ENCODE results near the gene KRTAP4-9.
"Not testable (repeated sequence)": the region's sequence is repeated elsewhere in the genome, so short reads cannot be mapped to it uniquely, and the experiment has no call there.

KRTAP4-9 gene

GRCh38 chr17:41107941-41108450 lies 2.8 kb downstream of the KRTAP4-9 start:
- H3K4me1 Mint-ChIP-seq: no peaks in the 10 kb centered on the region

GRCh38 chr17:41108728-41109386 lies 3.7 kb downstream of the KRTAP4-9 start:
- H3K27ac Mint-ChIP-seq, DNase-seq: not testable (repeated sequence)

More at GRCh38 chr17:41107941-41108450, 2.8 kb downstream of the KRTAP4-9 start:
- no peak for TF ChIP-seq CTCF (IDR thresholded peaks at IDR 0.05)
- no peak for DNase-seq
- H3K4me3 Mint-ChIP-seq: no peak overlapping the region
- peaks cover 4% of the 10 kb centered on the region for H3K27me3 Mint-ChIP-seq (ENCODE audit: low read depth, poor library complexity)
- peaks cover 8% of the 10 kb centered on the region for H3K36me3 Mint-ChIP-seq (ENCODE audit: low read depth)
- H3K27ac Mint-ChIP-seq: no peak overlapping the region
- H3K9me3 Mint-ChIP-seq: peaks cover 25% of the 10 kb centered on the region

GRCh38 chr17:41111151-41111885 lies 6.1 kb downstream of the KRTAP4-9 start:
- peaks cover 8% of the 10 kb centered on the region for H3K36me3 Mint-ChIP-seq (ENCODE audit: low read depth)
- H3K9me3 Mint-ChIP-seq: peaks cover 32% of the 10 kb centered on the region
- TF ChIP-seq CTCF (IDR thresholded peaks at IDR 0.05): no peak
- H3K4me3 Mint-ChIP-seq: no peak overlapping the region
- no peaks in the 10 kb centered on the region for H3K4me1 Mint-ChIP-seq
- H3K27me3 Mint-ChIP-seq (ENCODE audit: low read depth, poor library complexity): no peaks in the 10 kb centered on the region
- DNase-seq: no peak
- no peak overlapping the region for H3K27ac Mint-ChIP-seq

More at GRCh38 chr17:41108728-41109386, 3.7 kb downstream of the KRTAP4-9 start:
- H3K4me1 Mint-ChIP-seq; H3K36me3 Mint-ChIP-seq (ENCODE audit: low read depth); H3K27me3 Mint-ChIP-seq (ENCODE audit: low read depth, poor library complexity); H3K4me3 Mint-ChIP-seq: not testable (repeated sequence)
- peaks cover 29% of the 10 kb centered on the region for H3K9me3 Mint-ChIP-seq

GRCh38 chr17:41116297-41116696 lies 11.1 kb downstream of the KRTAP4-9 start:
- TF ChIP-seq CTCF (IDR thresholded peaks at IDR 0.05): no peak
- Mint-ChIP-seq H3K27me3 (ENCODE audit: low read depth, poor library complexity) (no peaks in the 10 kb centered on the region), H3K9me3 (peaks cover 18% of the 10 kb centered on the region), H3K36me3 (ENCODE audit: low read depth) (peaks cover 3% of the 10 kb centered on the region), H3K4me3 (no peak overlapping the region), H3K27ac (no peak overlapping the region), H3K4me1 (no peaks in the 10 kb centered on the region)
- DNase-seq: no peak

GRCh38 chr17:41117846-41118386 lies 12.7 kb downstream of the KRTAP4-9 start, which contains the start of gene KRTAP4-11:
TSS of gene KRTAP4-11 (minus strand) at chr17:41118373. CDS start at chr17:41118315, 58 bp downstream.
- not testable (repeated sequence) for DNase-seq; H3K4me1 Mint-ChIP-seq; H3K36me3 Mint-ChIP-seq (ENCODE audit: low read depth); H3K9me3 Mint-ChIP-seq; H3K27me3 Mint-ChIP-seq (ENCODE audit: low read depth, poor library complexity); H3K4me3 Mint-ChIP-seq
- peak within 1 kb of the TSS; percentile 14 for H3K27ac Mint-ChIP-seq

DNA sequence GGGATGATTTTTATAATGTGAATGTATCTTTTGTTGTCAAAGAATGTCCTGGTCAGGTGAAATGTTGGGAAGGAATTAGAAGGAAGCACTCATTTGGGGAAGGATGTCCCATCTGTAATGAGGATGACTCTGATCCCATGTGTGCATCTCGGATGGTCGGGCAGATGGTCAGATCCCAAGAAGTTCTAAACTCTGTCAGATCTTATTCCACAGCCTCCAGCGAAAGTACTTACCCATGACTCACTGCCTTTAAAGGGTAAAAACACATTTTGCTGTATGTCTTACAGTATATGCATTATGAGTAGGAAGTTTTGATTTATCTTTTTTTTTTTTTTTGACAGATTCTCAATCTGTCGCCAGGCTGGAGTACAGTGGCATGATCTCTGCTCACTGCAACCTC lies 13.5 kb downstream of the KRTAP4-9 start:
- no peak overlapping the region for H3K27ac Mint-ChIP-seq
- H3K36me3 Mint-ChIP-seq (ENCODE audit: low read depth): no peaks in the 10 kb centered on the region
- no peaks in the 10 kb centered on the region for H3K27me3 Mint-ChIP-seq (ENCODE audit: low read depth, poor library complexity)
- H3K4me1 Mint-ChIP-seq: no peaks in the 10 kb centered on the region
- TF ChIP-seq CTCF (IDR thresholded peaks at IDR 0.05): no peak
- DNase-seq: no peak
- peaks cover 3% of the 10 kb centered on the region for H3K9me3 Mint-ChIP-seq
- H3K4me3 Mint-ChIP-seq: no peak overlapping the region

DNA sequence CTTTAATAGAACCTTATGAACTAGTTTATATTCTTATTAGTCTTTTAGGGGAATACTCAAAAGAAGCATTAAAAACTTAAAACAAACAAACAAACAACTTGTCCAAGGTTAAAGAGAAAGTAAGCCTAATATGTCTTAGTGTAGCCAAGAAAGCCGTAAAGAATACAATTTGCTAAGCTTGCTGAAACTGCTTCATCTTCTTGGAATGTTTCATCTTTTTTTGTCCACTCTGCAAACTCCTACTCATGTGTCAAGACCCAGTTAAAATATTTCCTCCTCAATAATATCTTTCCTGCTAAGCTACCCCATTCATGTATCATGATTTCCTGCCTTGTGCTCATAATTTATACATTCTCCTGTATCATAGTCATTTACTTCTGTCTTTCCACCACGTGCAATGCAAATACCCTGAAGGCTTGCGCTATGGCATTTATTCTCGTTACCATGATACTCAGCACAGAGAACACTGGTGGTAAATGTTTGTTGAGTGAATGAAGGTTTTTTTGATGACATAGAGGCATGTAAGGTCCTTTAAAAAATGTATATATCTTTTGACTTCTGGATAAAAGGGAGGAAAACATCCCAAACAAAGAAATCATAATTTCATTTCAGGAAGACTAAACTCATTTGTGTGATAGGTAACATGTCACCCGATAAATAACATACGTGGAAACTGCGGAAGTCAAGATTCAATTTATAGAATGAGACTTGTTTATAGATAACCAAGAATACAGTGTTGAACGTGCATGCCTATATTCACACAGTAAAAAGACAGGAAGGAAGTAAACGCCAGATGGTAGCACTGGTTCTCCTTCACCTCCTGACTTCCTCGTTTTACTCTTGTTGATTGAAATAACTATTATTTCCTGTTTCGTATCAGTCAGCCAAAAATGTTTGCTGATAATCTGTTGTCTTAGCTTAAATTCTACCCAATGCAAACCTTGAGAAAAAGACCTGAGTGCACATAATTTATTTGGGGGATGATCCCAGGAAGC lies 14.8 kb downstream of the KRTAP4-9 start:
- not testable (repeated sequence) for H3K27me3 Mint-ChIP-seq (ENCODE audit: low read depth, poor library complexity); H3K27ac Mint-ChIP-seq; DNase-seq; H3K36me3 Mint-ChIP-seq (ENCODE audit: low read depth); H3K4me3 Mint-ChIP-seq; H3K9me3 Mint-ChIP-seq; H3K4me1 Mint-ChIP-seq
